Germinal center (tissue), 1 donor: ENCODE measurements around the gene ZFX.
"Not testable (repeated sequence)": the region's sequence is repeated elsewhere in the genome, so short reads cannot be mapped to it uniquely, and the experiment has no call there.

ENCODE experiments used
- DNase-seq: peaks from one replicate; pipeline ENCODE4 v3.0.0; 2012; ENCODE audit warnings: mixed read lengths, low spot score

The ZFX gene

GRCh38 chrX:24153178-24153795 is 3.8 kb downstream of the ZFX start:
- DNase-seq: no peak

GRCh38 chrX:24153796-24154189 is 4.3 kb downstream of the ZFX start:
- no peak for DNase-seq

GRCh38 chrX:24154490-24155034 is 5.0 kb downstream of the ZFX start:
- DNase-seq: no peak

GRCh38 chrX:24155747-24156146 is 6.2 kb downstream of the ZFX start:
- not testable (repeated sequence) for DNase-seq

- no peak for DNase-seq
Measured at GRCh38 chrX:24156177-24156576, 6.6 kb downstream of the ZFX start.

- DNase-seq: no peak
Measured at GRCh38 chrX:24158881-24159280, 9.4 kb downstream of the ZFX start.

- no peak for DNase-seq
Measured at GRCh38 chrX:24166078-24166477, 16.5 kb downstream of the ZFX start.

GRCh38 chrX:24167719-24168472 is 18.4 kb downstream of the ZFX start:
- peak; percentile 5 for DNase-seq

GRCh38 chrX:24168807-24169206 is 19.3 kb downstream of the ZFX start:
- DNase-seq: no peak

- DNase-seq: peak; percentile 27
Measured at GRCh38 chrX:24169211-24169610, 19.7 kb downstream of the ZFX start.

- DNase-seq: no peak
Measured at GRCh38 chrX:24173115-24173847, 23.8 kb downstream of the ZFX start.

- no peak for DNase-seq
Measured at GRCh38 chrX:24175276-24175675, 25.7 kb downstream of the ZFX start.

GRCh38 chrX:24178441-24178840 is 28.9 kb downstream of the ZFX start:
- DNase-seq: no peak

- DNase-seq: no peak
Measured at GRCh38 chrX:24184018-24184417, 34.5 kb downstream of the ZFX start.

GRCh38 chrX:24186483-24186882 is 37.0 kb downstream of the ZFX start:
- DNase-seq: no peak

GRCh38 chrX:24186986-24187385 is 37.5 kb downstream of the ZFX start:
- DNase-seq: no peak

GRCh38 chrX:24189490-24189889 is 40.0 kb downstream of the ZFX start:
- DNase-seq: no peak

GRCh38 chrX:24190500-24191156 is 41.1 kb downstream of the ZFX start:
- DNase-seq: no peak

- DNase-seq: no peak
Measured at GRCh38 chrX:24196509-24196908, 47.0 kb downstream of the ZFX start.

GRCh38 chrX:24198101-24198500 is 48.6 kb downstream of the ZFX start:
- no peak for DNase-seq

- DNase-seq: no peak
Measured at GRCh38 chrX:24200133-24200532, 50.6 kb downstream of the ZFX start.

GRCh38 chrX:24201216-24201615 is 51.7 kb downstream of the ZFX start:
- no peak for DNase-seq
